ENCODE data around the gene RNF111.

Gene RNF111

DNA sequence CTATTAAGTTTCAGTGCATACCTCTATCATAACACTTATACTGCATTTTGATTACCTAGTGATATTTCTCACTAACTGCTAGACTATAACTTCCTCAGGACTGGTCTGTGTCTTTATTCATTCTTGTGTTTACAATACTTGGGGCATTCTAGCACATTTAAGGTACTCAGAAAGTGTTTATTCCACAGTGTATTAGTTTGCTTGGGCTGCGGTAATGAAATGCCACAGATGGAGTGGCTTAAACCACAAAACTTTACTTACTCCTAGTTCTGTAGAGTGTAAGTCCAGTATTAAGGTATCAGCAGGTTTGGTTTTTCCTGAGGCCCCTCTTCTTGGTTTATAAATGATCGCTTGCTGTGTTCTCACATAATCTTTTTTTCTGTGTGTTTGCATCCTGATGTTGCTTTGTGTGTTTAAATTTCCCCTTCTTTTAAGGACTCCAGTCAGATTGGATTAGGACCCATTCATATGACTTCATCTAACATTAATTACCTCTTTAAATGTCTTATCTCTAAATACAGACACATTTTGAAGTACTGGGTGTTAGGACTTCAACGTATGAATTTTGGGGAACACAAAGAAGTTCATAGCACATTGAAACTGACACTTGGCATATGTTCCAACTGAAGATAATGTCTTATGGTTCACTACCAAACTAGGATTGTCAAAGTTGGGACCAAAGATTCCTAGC is 23.9 kb downstream of the RNF111 start:
- TF ChIP-seq, protein P1, sequence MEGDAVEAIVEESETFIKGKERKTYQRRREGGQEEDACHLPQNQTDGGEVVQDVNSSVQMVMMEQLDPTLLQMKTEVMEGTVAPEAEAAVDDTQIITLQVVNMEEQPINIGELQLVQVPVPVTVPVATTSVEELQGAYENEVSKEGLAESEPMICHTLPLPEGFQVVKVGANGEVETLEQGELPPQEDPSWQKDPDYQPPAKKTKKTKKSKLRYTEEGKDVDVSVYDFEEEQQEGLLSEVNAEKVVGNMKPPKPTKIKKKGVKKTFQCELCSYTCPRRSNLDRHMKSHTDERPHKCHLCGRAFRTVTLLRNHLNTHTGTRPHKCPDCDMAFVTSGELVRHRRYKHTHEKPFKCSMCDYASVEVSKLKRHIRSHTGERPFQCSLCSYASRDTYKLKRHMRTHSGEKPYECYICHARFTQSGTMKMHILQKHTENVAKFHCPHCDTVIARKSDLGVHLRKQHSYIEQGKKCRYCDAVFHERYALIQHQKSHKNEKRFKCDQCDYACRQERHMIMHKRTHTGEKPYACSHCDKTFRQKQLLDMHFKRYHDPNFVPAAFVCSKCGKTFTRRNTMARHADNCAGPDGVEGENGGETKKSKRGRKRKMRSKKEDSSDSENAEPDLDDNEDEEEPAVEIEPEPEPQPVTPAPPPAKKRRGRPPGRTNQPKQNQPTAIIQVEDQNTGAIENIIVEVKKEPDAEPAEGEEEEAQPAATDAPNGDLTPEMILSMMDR (IDR thresholded peaks at IDR 0.05; ENCODE audit: insufficient read depth, low read depth, low read length, missing control alignments) = no peak
- no peak for DNase-seq (ENCODE audit: low read depth)
- no peak overlapping the region for H3K4me3 ChIP-seq (ENCODE audit: low read length)

DNA sequence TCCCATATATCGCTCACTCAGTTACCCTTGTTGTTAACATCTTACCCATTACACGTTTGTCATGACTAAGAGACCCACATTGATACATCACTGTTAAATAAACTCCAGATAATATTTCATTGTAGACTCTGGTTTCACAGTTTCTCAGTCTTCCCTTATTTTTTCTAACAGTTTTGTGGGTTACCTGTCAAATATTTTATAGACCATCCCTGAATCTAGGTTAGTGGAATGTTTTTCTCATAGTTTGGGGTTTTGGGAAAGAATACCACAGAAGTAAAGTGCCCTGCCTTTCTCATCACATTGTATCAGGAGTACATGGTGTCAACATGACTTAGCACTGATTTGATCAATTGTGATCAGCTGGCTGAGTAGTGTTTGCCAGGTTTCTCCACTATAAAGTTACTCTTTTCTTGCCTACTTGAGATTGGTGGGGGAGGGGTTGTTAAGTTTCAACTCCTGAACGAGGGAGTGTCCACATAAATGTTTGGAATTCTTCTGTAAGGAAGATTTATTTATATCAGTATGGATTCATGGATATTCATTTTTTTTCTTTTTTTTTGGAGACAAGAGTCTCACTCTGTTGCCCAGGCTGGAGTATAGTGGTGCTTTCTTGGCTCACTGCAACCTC is 25.9 kb downstream of the RNF111 start:
- TF ChIP-seq, protein P1 (IDR thresholded peaks at IDR 0.05; ENCODE audit: insufficient read depth, low read depth, low read length, missing control alignments) = no peak
- DNase-seq (ENCODE audit: low read depth) = no peak
- H3K4me3 ChIP-seq (ENCODE audit: low read length) = no peak overlapping the region

DNA sequence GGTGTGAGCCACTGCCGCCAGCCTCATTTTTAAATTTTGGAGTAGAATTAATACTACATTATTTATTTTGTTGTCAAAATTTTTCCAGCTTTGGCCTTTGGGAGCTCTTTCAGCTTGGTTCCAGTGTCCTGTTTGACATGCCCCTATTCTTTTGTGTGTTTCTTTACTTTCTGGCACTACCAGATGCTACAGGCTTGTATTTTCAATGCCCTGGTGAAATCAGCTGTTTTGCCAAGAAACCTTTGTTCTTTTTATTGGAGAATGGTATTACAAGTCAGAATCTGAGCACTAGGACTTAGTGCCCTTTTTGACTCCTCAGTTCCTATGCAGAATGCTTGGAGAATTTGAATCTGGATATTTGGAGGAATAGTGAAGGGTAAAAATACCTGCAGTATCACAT is 26.6 kb downstream of the RNF111 start:
- H3K4me3 ChIP-seq (ENCODE audit: low read length) = no peak overlapping the region
- TF ChIP-seq, protein P1 (IDR thresholded peaks at IDR 0.05; ENCODE audit: insufficient read depth, low read depth, low read length, missing control alignments) = no peak
- no peak for DNase-seq (ENCODE audit: low read depth)

DNA sequence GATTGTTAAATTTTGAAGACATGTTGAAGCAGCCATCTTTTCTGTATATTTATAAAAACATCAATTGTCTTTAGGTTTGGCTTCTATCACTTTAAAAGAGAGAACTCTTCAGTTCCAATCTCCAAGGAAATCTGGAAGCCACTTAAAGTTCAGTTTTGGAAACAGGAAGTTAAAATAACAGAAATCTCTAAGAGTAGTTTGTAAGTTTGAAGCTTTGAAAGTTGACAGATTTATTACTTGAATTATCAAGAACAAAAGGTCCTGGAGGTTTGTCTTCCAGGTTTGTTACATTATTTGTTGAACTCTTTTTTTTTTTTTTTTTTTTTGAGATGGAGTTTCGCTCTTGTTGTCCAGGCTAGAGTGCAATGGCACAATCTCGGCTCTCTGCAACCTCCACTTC is 30.0 kb downstream of the RNF111 start:
- DNase-seq (ENCODE audit: low read depth) = no peak
- TF ChIP-seq, protein P1 (IDR thresholded peaks at IDR 0.05; ENCODE audit: insufficient read depth, low read depth, low read length, missing control alignments) = no peak
- H3K4me3 ChIP-seq (ENCODE audit: low read length) = no peak overlapping the region

DNA sequence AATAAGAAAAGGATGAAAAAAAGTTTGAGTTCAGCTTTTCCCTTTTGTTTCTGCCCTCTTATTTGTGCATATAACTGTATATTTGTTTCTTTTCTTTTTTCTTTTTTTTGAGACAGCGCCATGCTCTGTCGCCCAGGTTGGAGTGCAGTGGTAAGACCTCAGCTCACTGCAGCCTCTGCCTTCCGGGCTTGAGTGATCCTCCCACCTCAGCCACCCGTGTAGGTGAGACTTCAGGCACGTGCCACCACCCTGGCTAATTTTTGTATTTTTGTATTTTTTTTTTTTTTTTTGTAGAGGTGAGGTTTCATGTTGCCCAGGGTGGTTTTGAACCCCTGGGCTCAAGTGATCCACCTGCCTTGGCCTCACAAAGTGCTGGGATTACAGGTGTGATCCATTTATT is 31.4 kb downstream of the RNF111 start:
- no peak overlapping the region for H3K4me3 ChIP-seq (ENCODE audit: low read length)
- TF ChIP-seq, protein P1 (IDR thresholded peaks at IDR 0.05; ENCODE audit: insufficient read depth, low read depth, low read length, missing control alignments) = no peak
- no peak for DNase-seq (ENCODE audit: low read depth)

DNA sequence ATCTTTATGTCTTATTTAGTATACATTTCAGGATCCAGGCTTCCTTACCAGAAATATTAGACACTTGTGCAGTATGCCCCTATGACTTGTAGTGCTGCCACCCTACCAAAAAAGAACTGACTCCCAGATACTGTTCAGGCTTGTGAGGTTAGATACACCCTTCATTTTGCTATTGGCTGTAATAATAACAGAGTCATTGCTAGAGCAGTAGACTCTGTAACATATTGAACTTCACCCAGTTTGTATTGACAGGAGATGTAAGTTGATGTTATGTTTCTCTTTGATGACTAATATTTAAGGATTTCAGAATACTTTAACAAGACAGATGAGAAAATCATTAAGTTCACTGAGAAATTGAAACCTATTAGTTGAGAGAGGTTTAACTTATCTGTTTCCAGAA is 32.9 kb downstream of the RNF111 start:
- TF ChIP-seq, protein P1 (IDR thresholded peaks at IDR 0.05; ENCODE audit: insufficient read depth, low read depth, low read length, missing control alignments) = no peak
- H3K4me3 ChIP-seq (ENCODE audit: low read length) = no peak overlapping the region
- no peak for DNase-seq (ENCODE audit: low read depth)

DNA sequence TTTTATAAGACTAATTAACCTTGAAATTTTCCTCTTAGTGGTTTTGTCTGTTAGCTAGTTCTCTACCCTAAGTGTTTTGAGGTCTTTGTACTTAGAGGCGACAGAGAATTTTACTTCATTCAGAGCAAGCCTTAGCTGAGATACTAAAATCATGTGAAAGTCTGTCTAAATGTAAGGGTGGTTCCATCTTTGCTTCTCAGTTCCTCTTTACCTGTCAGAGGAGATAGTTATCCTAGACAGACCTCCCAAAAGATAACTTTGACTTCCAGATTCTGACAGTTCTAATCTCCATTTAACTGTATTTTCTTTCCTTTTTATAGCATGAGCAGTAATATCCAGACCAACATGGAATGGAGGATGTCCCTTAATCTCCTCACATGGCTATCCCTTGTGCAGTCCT is 34.7 kb downstream of the RNF111 start:
- H3K4me3 ChIP-seq (ENCODE audit: low read length) = no peak overlapping the region

More for the DNA sequence above, 34.7 kb downstream of the RNF111 start:
- no peak for DNase-seq (ENCODE audit: low read depth)
- TF ChIP-seq, protein P1 (IDR thresholded peaks at IDR 0.05; ENCODE audit: insufficient read depth, low read depth, low read length, missing control alignments) = no peak

Measured in epithelial cell of esophagus (primary cell).